SU-DHL-6 (cell line): ENCODE results near the gene C14orf93.

Source experiments
- H2AFZ ChIP-seq: fragments of 200-600 bp; sonication (generic); 2 replicates; pipeline ENCODE4 v1.6.1; 2014; ENCODE audit warnings: low read depth, mild to moderate bottlenecking, moderate library complexity, mixed read lengths, antibody characterized with exemption, low read length; ENCODE audit not compliant: severe bottlenecking
- H3F3A ChIP-seq: fragments of 200-600 bp; shearing (Covaris generic); 2 replicates; pipeline ENCODE4 v1.6.0; 2016; ENCODE audit warnings: antibody characterized with exemption, mild to moderate bottlenecking; ENCODE audit not compliant: insufficient read depth
- H3K27ac ChIP-seq: fragments of 200-600 bp; sonication (generic); 2 replicates; pipeline ENCODE4 v1.5.1; 2016; ENCODE audit warnings: low read depth, mild to moderate bottlenecking, low read length, moderate library complexity, mixed read lengths
- H3K27me3 ChIP-seq: fragments of 200-600 bp; sonication (generic), shearing (Covaris generic); 2 replicates; pipeline ENCODE4 v1.6.0; 2014; ENCODE audit warnings: mild to moderate bottlenecking, low read length
- H3K36me3 ChIP-seq: fragments of 200-600 bp; sonication (generic); 2 replicates; pipeline ENCODE4 v1.6.1; 2014; ENCODE audit warnings: mild to moderate bottlenecking, low read length, mixed read lengths
- H3K4me2 ChIP-seq: fragments of 300-600, 200-600 bp; shearing (Covaris generic), sonication (generic); 2 replicates; pipeline ENCODE4 v1.6.0; 2014; ENCODE audit warnings: low read length, low read depth, mild to moderate bottlenecking; ENCODE audit not compliant: poor library complexity, severe bottlenecking
- H3K4me3 ChIP-seq: fragments of 200-600 bp; sonication (generic); 2 replicates; pipeline ENCODE4 v1.5.1; 2014; ENCODE audit warnings: antibody characterized with exemption, low read length, mild to moderate bottlenecking, mixed read lengths; ENCODE audit not compliant: insufficient read depth, poor library complexity, severe bottlenecking
- H3K79me2 ChIP-seq: fragments of 200-600 bp; sonication (generic); 2 replicates; pipeline ENCODE4 v1.6.1; 2014; ENCODE audit warnings: mild to moderate bottlenecking, low read length, moderate library complexity; ENCODE audit not compliant: insufficient read depth
- H3K9ac ChIP-seq: fragments of 200-600 bp; sonication (generic); 2 replicates; pipeline ENCODE4 v1.7.0; 2014; ENCODE audit warnings: mild to moderate bottlenecking, low read length
- H3K9me2 ChIP-seq: fragments of 200-600 bp; sonication (generic); replicated peaks from 2 replicates; pipeline ENCODE4 v1.6.1; 2014; ENCODE audit warnings: low read length; ENCODE audit not compliant: insufficient read depth
- H3K9me3 ChIP-seq: fragments of 200-600 bp; sonication (generic); 2 replicates; pipeline ENCODE4 v1.6.1; 2014; ENCODE audit warnings: low read length, mixed read lengths; ENCODE audit not compliant: insufficient read depth
- H4K20me1 ChIP-seq: fragments of 200-600 bp; sonication (generic); 2 replicates; pipeline ENCODE4 v1.6.1; 2014; ENCODE audit warnings: low read depth, mild to moderate bottlenecking, antibody characterized with exemption, low read length, moderate library complexity, mixed read lengths
- CTCF ChIP-seq: fragments of 200-600 bp; sonication (generic); IDR thresholded peaks from one replicate; pipeline ENCODE4 v1.5.1; 2017; ENCODE audit warnings: antibody characterized with exemption, mild to moderate bottlenecking, low read length, moderate library complexity; ENCODE audit not compliant: insufficient read depth, poor library complexity, severe bottlenecking
- EZH2phosphoT487 ChIP-seq: fragments of 200-600 bp; sonication (generic), shearing (Covaris generic); conservative IDR thresholded peaks from 2 replicates; pipeline ENCODE4 v1.6.1; 2018; ENCODE audit warnings: mild to moderate bottlenecking, antibody characterized with exemption, low read length, moderate library complexity, mixed read lengths

The C14orf93 gene

GRCh38 chr14:23043754-23044153, 33.8 kb upstream of the C14orf93 start:
- Histone ChIP-seq H3K9ac (no peak overlapping the region), H2AFZ (no peak overlapping the region)

GRCh38 chr14:23043145-23043544, 33.2 kb upstream of the C14orf93 start:
- no peaks in the 10 kb centered on the region for H4K20me1 ChIP-seq
- no peaks in the 10 kb centered on the region for H3K79me2 ChIP-seq
- H3K4me3 ChIP-seq = no peak overlapping the region
- H3K9ac ChIP-seq = no peak overlapping the region
- TF ChIP-seq CTCF (no peak), EZH2phosphoT487 (no peak)
- H3K27me3 ChIP-seq = no peaks in the 10 kb centered on the region
- no peak overlapping the region for H3K27ac ChIP-seq
- H3K4me2 ChIP-seq = no peak overlapping the region
- no peaks in the 10 kb centered on the region for H3K36me3 ChIP-seq
- H2AFZ ChIP-seq = no peak overlapping the region
- no peaks in the 10 kb centered on the region for H3F3A ChIP-seq
- no peaks in the 10 kb centered on the region for H3K9me3 ChIP-seq
- H3K9me2 ChIP-seq = no peaks in the 10 kb centered on the region

More at GRCh38 chr14:23043754-23044153, 33.8 kb upstream of the C14orf93 start:
- H3K4me3 ChIP-seq = no peak overlapping the region
- H3K36me3 ChIP-seq = no peaks in the 10 kb centered on the region
- no peak overlapping the region for H3K4me2 ChIP-seq
- no peaks in the 10 kb centered on the region for H3K79me2 ChIP-seq
- H3K27ac ChIP-seq = no peak overlapping the region
- H3F3A ChIP-seq = no peaks in the 10 kb centered on the region
- H3K27me3 ChIP-seq = no peaks in the 10 kb centered on the region
- TF ChIP-seq EZH2phosphoT487 (no peak), CTCF (no peak)
- H3K9me2 ChIP-seq = no peaks in the 10 kb centered on the region
- H4K20me1 ChIP-seq = no peaks in the 10 kb centered on the region
- H3K9me3 ChIP-seq = no peaks in the 10 kb centered on the region

GRCh38 chr14:23042162-23042965, 32.4 kb upstream of the C14orf93 start, which contains the start of gene PSMB11:
Gene PSMB11, plus strand, starts transcription at chr14:23042212. Its CDS starts 14 bp downstream, at chr14:23042226.
- no peaks in the 10 kb centered on the region for H3K36me3 ChIP-seq
- no peak within 1 kb of the TSS for H3K4me2 ChIP-seq
- H3K27me3 ChIP-seq = no peaks in the 10 kb centered on the region
- no peaks in the 10 kb centered on the region for H3K9me3 ChIP-seq
- H3K27ac ChIP-seq = no peak within 1 kb of the TSS
- TF ChIP-seq CTCF (no peak), EZH2phosphoT487 (no peak)
- no peak within 1 kb of the TSS for H3K9ac ChIP-seq
- H2AFZ ChIP-seq = no peak within 1 kb of the TSS
- H3K79me2 ChIP-seq = no peaks in the 10 kb centered on the region
- no peaks in the 10 kb centered on the region for H3K9me2 ChIP-seq
- no peak within 1 kb of the TSS for H3K4me3 ChIP-seq
- no peaks in the 10 kb centered on the region for H3F3A ChIP-seq
- H4K20me1 ChIP-seq = no peaks in the 10 kb centered on the region
